Right lobe of liver (tissue), 6 donors: ENCODE results near the gene ZFP14. TPM values are rescaled to one million over a fixed set of nuclear protein-coding genes. Genes with fewer than 3 reads are reported as not detected.

Experiments used
- ATAC-seq, 4 donors: fragments of 200-7000 bp; cut with Tn5 transposase; one replicate each; pipeline ENCODE4 v1.9.1; 2020; ENCODE audit warnings: mild to moderate bottlenecking in 4 of 4, moderate library complexity in 4 of 4
- DNase-seq, 3 donors: peaks; one replicate each; pipeline ENCODE4 v3.0.0-alpha.2; 2020
- H3K27ac ChIP-seq, 3 donors: fragments of 200-600 bp; one replicate each; pipeline ENCODE4 v1.8.0; 2022
- H3K27me3 ChIP-seq, 2 donors: fragments of 200-600 bp; one replicate each; pipeline ENCODE4 v1.8.0; 2022
- H3K36me3 ChIP-seq, 4 donors: fragments of 200-600 bp; sonication (generic) in 1 of 4; one replicate each; pipeline versions ENCODE4 v1.5.1 to v1.8.0; 2017 to 2022; ENCODE audit warnings: control low read depth in 1 of 4
- H3K4me1 ChIP-seq, 4 donors: fragments of 200-600 bp; sonication (generic) in 1 of 4; one replicate each; pipeline versions ENCODE4 v1.5.1 to v1.8.0; 2017 to 2022; ENCODE audit warnings: control low read depth in 1 of 4
- H3K4me3 ChIP-seq, 3 donors: fragments of 200-600 bp; one replicate each; pipeline ENCODE4 v1.8.0; 2022
- H3K9me3 ChIP-seq, 4 donors: fragments of 200-600 bp; sonication (generic) in 1 of 4; one replicate each; pipeline versions ENCODE4 v1.5.1 to v1.8.0; 2017 to 2022; ENCODE audit warnings: control low read depth in 1 of 4
- CTCF ChIP-seq, 4 donors: fragments of 200-600 bp in 3 of 4; fragments of 450-650 bp in 1 of 4; IDR thresholded peaks; one replicate each; pipeline versions ENCODE4 v1.5.1 to v1.8.0; 2016 to 2022; ENCODE audit warnings: antibody characterized with exemption in 4 of 4, mild to moderate bottlenecking in 2 of 4
- POLR2A ChIP-seq: fragments of 450-650 bp; IDR thresholded peaks from one replicate; pipeline ENCODE4 v1.6.1; 2017; ENCODE audit warnings: antibody characterized with exemption, mild to moderate bottlenecking
- WGBS: methylation state at CpG from one replicate; pipeline ENCODE4 v1.1.6; 2018; ENCODE audit warnings: low coverage, low lambda C conversion rate; ENCODE audit not compliant: insufficient coverage; ENCODE audit errors: missing lambda C conversion rate; 5-methylcytosine and 5-hydroxymethylcytosine counted together
- intact Hi-C, 2 donors: fragments of 100-400 bp; cut with DNase I; formaldehyde crosslinking; loops; one replicate each; pipeline versions ENCODE4 v1.11.2 to v1.14.1; 2022
- long read RNA-seq: library from polyadenylated mRNA; unstranded; transcript quantifications from one replicate; pipeline ENCODE4 v2.0.0, GENCODE V29; 2019
- total RNA-seq, 6 experiments: library from RNA; depleted of rRNA in 2 of 6; stranded (reverse); fragments of >200 nt in 2 of 6; fragmentation: NEBNext Ultra II Directional in 3 of 6; extraction: Animal tissue kit (Norgen Biotek cat#: 25700) in 3 of 6; gene quantifications; one replicate each; pipeline versions ENCODE4 v1.1.0 to v1.2.4, GENCODE V29; 2016 to 2023
- donor health status: DM: no; HTN: yes; CAD: no.
- donor health status: DM: no; HTN: no; CAD: no.
- donor health status: DM: no; HTN: no; CAD: no.
- donor health status: DM: no; HTN: yes; CAD: no.
- donor health status: DM: no; HTN: yes; CAD: no.

ZFP14 gene
- total RNA-seq, result 1 to 10 TPM; 1.1 to 1.9 (median 1.8) TPM
- long read RNA-seq, result 0 reads

GRCh38 chr19:36378625-36379509 lies at the start of gene ZFP14:
Gene ZFP14 (minus strand): TSS chr19:36379201. CDS start chr19:36367892, 11,309 bp downstream.
- Histone ChIP-seq H3K36me3 (no peaks in the 10 kb centered on the region), H3K27me3 (no peaks in the 10 kb centered on the region), H3K4me1 (peaks cover 0 to 11% (median 3%) of the 10 kb centered on the region in 4 donors), H3K4me3 (peak within 1 kb of the TSS; percentile 58 to 84 (median 80)), H3K27ac (peak within 1 kb of the TSS; percentile 39 to 74 (median 51)), H3K9me3 (no peaks in the 10 kb centered on the region)
- ATAC-seq (peak; percentile 99 to 100 (median 99)), DNase-seq (peak; percentile 96 to 97 (median 97))
- intact Hi-C loops, result no loop called here
- WGBS, result 11% methylated on average over 19 of the region's 69 CpGs
- TF ChIP-seq CTCF (IDR thresholded peaks at IDR 0.05), result peak in 1 of 4 donors; percentile 17
- peak; percentile 75 for TF ChIP-seq POLR2A

GRCh38 chr19:36423925-36424324 lies 44.9 kb upstream of the ZFP14 start:
- DNase-seq (no peak), ATAC-seq (no peak)
- Histone ChIP-seq H3K27me3 (no peaks in the 10 kb centered on the region), H3K27ac (no peak overlapping the region), H3K4me3 (no peak overlapping the region), H3K9me3 (no peaks in the 10 kb centered on the region), H3K36me3 (no peaks in the 10 kb centered on the region), H3K4me1 (no peaks in the 10 kb centered on the region)
- TF ChIP-seq CTCF (IDR thresholded peaks at IDR 0.05), result no peak
- no peak for TF ChIP-seq POLR2A
- WGBS, result 57% methylated on average over 4 of the region's 4 CpGs
- intact Hi-C loops, result no loop called here

GRCh38 chr19:36421749-36422481 lies 42.9 kb upstream of the ZFP14 start:
- 19% methylated on average over 21 of the region's 33 CpGs for WGBS
- no peaks in the 10 kb centered on the region for H3K27me3 ChIP-seq
- no peak for TF ChIP-seq CTCF (IDR thresholded peaks at IDR 0.05)
- TF ChIP-seq POLR2A, result no peak
- H3K4me1 ChIP-seq, result peaks cover 0 to 4% (median 0%) of the 10 kb centered on the region in 4 donors
- no peaks in the 10 kb centered on the region for H3K9me3 ChIP-seq
- intact Hi-C loops, result no loop called here
- no peak overlapping the region for H3K27ac ChIP-seq
- H3K36me3 ChIP-seq, result no peaks in the 10 kb centered on the region
- DNase-seq (no peak), ATAC-seq (peak in 1 of 4 donors; percentile 6)
- peak overlapping the region; percentile 21 to 36 (median 27) for H3K4me3 ChIP-seq

GRCh38 chr19:36420961-36421748 lies 42.2 kb upstream of the ZFP14 start:
- TF ChIP-seq POLR2A (no peak), CTCF (IDR thresholded peaks at IDR 0.05) (no peak)
- intact Hi-C loops, result no loop called here
- DNase-seq, result peak in 1 of 3 donors; percentile 16

More at GRCh38 chr19:36420961-36421748, 42.2 kb upstream of the ZFP14 start:
- H3K27ac ChIP-seq, result no peak overlapping the region
- peak; percentile 35 to 64 (median 43) for ATAC-seq
- no peaks in the 10 kb centered on the region for H3K9me3 ChIP-seq
- H3K27me3 ChIP-seq, result no peaks in the 10 kb centered on the region
- no peaks in the 10 kb centered on the region for H3K36me3 ChIP-seq
- peaks cover 0 to 4% (median 0%) of the 10 kb centered on the region in 4 donors for H3K4me1 ChIP-seq
- 18% methylated on average over 31 of the region's 61 CpGs for WGBS
- H3K4me3 ChIP-seq, result peak overlapping the region; percentile 21 to 36 (median 27)
